GM12878 (cell line): Measurements from ENCODE around the gene DOCK1. TPM values are rescaled to one million over a fixed set of nuclear protein-coding genes. Genes with fewer than 3 reads are reported as not detected.

ENCODE experiments used
- ATAC-seq: fragments of 200-7000 bp; cut with Tn5 transposase; 3 replicates; pipeline ENCODE4 v1.9.1; 2020; ENCODE audit warnings: mild to moderate bottlenecking, moderate library complexity
- BruUV-seq: library from RNA; stranded (reverse); fragments of 400-500 nt; replicated peaks from 2 replicates; lab custom pipeline; 2021; lab: Mats Ljungman, UMichigan
- CTCF ChIA-PET: fragments of 300-600 bp; sonication (Branson Sonifier 250); formaldehyde crosslinking; extraction: SDS; loops from one replicate; lab custom pipeline; 2021; ENCODE audit warnings: inconsistent platforms; lab: Yijun Ruan, JAX
- POLR2A ChIA-PET: fragments of 350-600 bp; formaldehyde crosslinking; extraction: SDS; loops from one replicate; lab custom pipeline; 2021; ENCODE audit warnings: inconsistent platforms; lab: Charles Lee
- RAD21 ChIA-PET: fragments of 300-600 bp; sonication (Branson Sonifier 250); formaldehyde crosslinking; loops from one replicate; lab custom pipeline; 2023; ENCODE audit warnings: antibody characterized with exemption; ENCODE audit not compliant: unreplicated experiment; lab: Charles Lee
- SMC1A ChIA-PET: fragments of 300-600 bp; sonication (Branson Sonifier 250); formaldehyde crosslinking; loops from one replicate; lab custom pipeline; 2023; ENCODE audit not compliant: unreplicated experiment, uncharacterized antibody; lab: Charles Lee
- DNase-seq: peaks from one replicate; pipeline ENCODE4 v3.0.0-alpha.2; 2011; ENCODE audit warnings: low read depth, low spot score
- FAIRE-seq: peaks from 3 replicates; lab custom pipeline; 2011; peaks lifted over from hg19 to GRCh38; lab: Jason Lieb, UNC
- H2AFZ ChIP-seq: 2 replicates; pipeline ENCODE4 v1.6.0; 2011; ENCODE audit warnings: low read depth, low read length, control low read depth; ENCODE audit not compliant: control insufficient read depth
- H3K27ac ChIP-seq: 2 replicates; pipeline ENCODE4 v1.5.1; 2011; ENCODE audit warnings: control low read depth; ENCODE audit not compliant: control insufficient read depth, insufficient read depth
- H3K27me3 ChIP-seq, 2 experiments: replicated peaks in 1 of 2; 2 replicates each; pipeline versions ENCODE4 v1.6.0 to v1.6.1; 2011; ENCODE audit warnings: low read length in 1 of 2; ENCODE audit not compliant: control insufficient read depth in 2 of 2, insufficient read depth in 2 of 2
- H3K36me3 ChIP-seq, 2 experiments: 2 replicates each; pipeline ENCODE4 v1.5.1; 2011; ENCODE audit warnings: low read length in 1 of 2; ENCODE audit not compliant: control insufficient read depth in 2 of 2, insufficient read depth in 2 of 2
- H3K4me1 ChIP-seq: 2 replicates; pipeline ENCODE4 v1.6.1; 2011; ENCODE audit warnings: mild to moderate bottlenecking, low read length, moderate library complexity, mixed read lengths; ENCODE audit not compliant: control insufficient read depth, insufficient read depth
- H3K4me2 ChIP-seq: 2 replicates; pipeline ENCODE4 v1.6.0; 2011; ENCODE audit warnings: control low read depth; ENCODE audit not compliant: control insufficient read depth, insufficient read depth
- H3K4me3 ChIP-seq: fragments of 200-600 bp; sonication (generic); 2 replicates; pipeline ENCODE4 v1.5.1; 2016
- H3K79me2 ChIP-seq: 2 replicates; pipeline ENCODE4 v1.6.0; 2011; ENCODE audit warnings: low read length; ENCODE audit not compliant: control insufficient read depth, insufficient read depth
- H3K9ac ChIP-seq: 2 replicates; pipeline ENCODE4 v1.8.0; 2011; ENCODE audit warnings: low read length, control low read depth, mixed read lengths; ENCODE audit not compliant: control insufficient read depth, insufficient read depth
- H3K9me3 ChIP-seq: replicated peaks from 3 replicates; pipeline ENCODE4 v1.5.1; 2011; ENCODE audit warnings: mild to moderate bottlenecking, low read length; ENCODE audit not compliant: control insufficient read depth, insufficient read depth
- H4K20me1 ChIP-seq: 2 replicates; pipeline ENCODE4 v1.6.0; 2011; ENCODE audit not compliant: control insufficient read depth, insufficient read depth
- CBFB ChIP-seq: IDR thresholded peaks from 2 replicates; pipeline ENCODE4 v1.6.1; 2016; ENCODE audit warnings: antibody characterized with exemption, low read depth
- EZH2 ChIP-seq: IDR thresholded peaks from 2 replicates; pipeline ENCODE4 v1.6.1; 2012; ENCODE audit warnings: low read depth, mild to moderate bottlenecking, control low read depth, inconsistent platforms, low read length, borderline replicate concordance; ENCODE audit not compliant: control insufficient read depth
- JUNB ChIP-seq: IDR thresholded peaks from 2 replicates; pipeline ENCODE4 v1.6.1; 2016; ENCODE audit warnings: antibody characterized with exemption, mild to moderate bottlenecking
- NFYB ChIP-seq: IDR thresholded peaks from 2 replicates; pipeline ENCODE4 v1.6.1; 2011; ENCODE audit warnings: low read depth, mild to moderate bottlenecking, low read length, improper control_type of control experiment, moderate library complexity; ENCODE audit not compliant: insufficient read depth
- NKRF ChIP-seq: fragments of 450-650 bp; conservative IDR thresholded peaks from 2 replicates; pipeline ENCODE4 v1.6.1; 2017; ENCODE audit warnings: mild to moderate bottlenecking, moderate library complexity
- NR2F1 ChIP-seq: fragments of 450-650 bp; conservative IDR thresholded peaks from 2 replicates; pipeline ENCODE4 v1.6.1; 2017; ENCODE audit warnings: mild to moderate bottlenecking
- PAX5 ChIP-seq: IDR thresholded peaks from 2 replicates; pipeline ENCODE4 v1.6.1; 2011; ENCODE audit warnings: low read depth, low read length, borderline replicate concordance
- POLR2AphosphoS2 ChIP-seq: IDR thresholded peaks from 2 replicates; pipeline ENCODE4 v1.6.1; 2011; ENCODE audit warnings: low read depth, mild to moderate bottlenecking, low read length, improper control_type of control experiment, moderate library complexity
- RBBP5 ChIP-seq: fragments of 200-600 bp; sonication (generic); conservative IDR thresholded peaks from 2 replicates; pipeline ENCODE4 v1.6.1; 2016
- RELA ChIP-seq: fragments of 450-650 bp; IDR thresholded peaks from 2 replicates; pipeline ENCODE4 v1.8.0; 2014; ENCODE audit warnings: borderline replicate concordance; ENCODE audit not compliant: partially characterized antibody
- TCF12 ChIP-seq: IDR thresholded peaks from 2 replicates; pipeline ENCODE4 v1.6.1; 2011; ENCODE audit warnings: low read depth, mild to moderate bottlenecking, low read length
- ZBED1 ChIP-seq: IDR thresholded peaks from 2 replicates; pipeline ENCODE4 v1.6.1; 2016; ENCODE audit warnings: borderline replicate concordance
- ZNF274 ChIP-seq: IDR thresholded peaks from one replicate; pipeline ENCODE4 v1.8.0; 2011; ENCODE audit not compliant: insufficient read length, insufficient read depth
- ZNF622 ChIP-seq: fragments of 450-650 bp; IDR thresholded peaks from 2 replicates; pipeline ENCODE4 v1.6.1; 2017; ENCODE audit warnings: mild to moderate bottlenecking, inconsistent platforms
- WGBS: methylation state at CpG from one replicate; pipeline ENCODE4 v1.1.6; 2016; ENCODE audit warnings: low lambda C conversion rate; ENCODE audit not compliant: insufficient replicate concordance, insufficient coverage; ENCODE audit errors: missing lambda C conversion rate; 5-methylcytosine and 5-hydroxymethylcytosine counted together
- in situ Hi-C: fragments of 300-500 bp; cut with MboI; formaldehyde crosslinking; loops from 9 replicates; pipeline ENCODE4 v1.14.3; 2018; ENCODE audit warnings: mixed read lengths
- intact Hi-C: fragments of 100-400 bp; cut with micrococcal nuclease; formaldehyde crosslinking; loops from one replicate; pipeline ENCODE4 v1.14.2; 2022; ENCODE audit not compliant: unreplicated experiment
- polyA plus RNA-seq, 11 experiments: library from polyadenylated mRNA; depleted of rRNA in 4 of 11; unstranded in 6 of 11; stranded (reverse) in 5 of 11; fragments of >200 nt; fragmentation: Nextera tagmentation in 4 of 11; fragmentation: Illumina TruSeq in 1 of 11; extraction: Ambion mirVana in 4 of 11; extraction: Trizol in 1 of 11; gene quantifications; 1 replicate in 1 of 11; 2 replicates in 10 of 11; pipeline versions ENCODE4 v1.2.1 to v1.2.3, GENCODE V29; 2011 to 2016; ENCODE audit warnings: inconsistent platforms in 2 of 11, missing spikeins in 2 of 11, low read depth in 1 of 11
- total RNA-seq, 4 experiments: library from RNA; depleted of rRNA in 3 of 4; stranded (reverse); fragments of >200 nt in 3 of 4; fragmentation: Illumina TruSeq in 1 of 4; extraction: Trizol in 1 of 4; gene quantifications; 2 replicates each; pipeline versions ENCODE4 v1.2.1 to v1.2.3, GENCODE V29; 2013 to 2021
- TF ChIP-seq, protein P1 (sequence below): IDR thresholded peaks from 2 replicates; pipeline ENCODE4 v1.6.1; 2011; ENCODE audit warnings: borderline replicate concordance, low read depth, mild to moderate bottlenecking, moderate library complexity, mixed read lengths, low read length; ENCODE audit not compliant: insufficient read depth; ENCODE audit errors: extremely low read length
- TF ChIP-seq, protein P2 (sequence below): fragments of 450-650 bp; IDR thresholded peaks from 2 replicates; pipeline ENCODE4 v1.6.1; 2018; ENCODE audit warnings: mild to moderate bottlenecking, low read depth, moderate library complexity; ENCODE audit not compliant: partially characterized antibody
- TF ChIP-seq, protein P3 (sequence below): IDR thresholded peaks from 2 replicates; pipeline ENCODE4 v1.6.1; 2011; ENCODE audit warnings: borderline replicate concordance, low read depth, mild to moderate bottlenecking, moderate library complexity, low read length; ENCODE audit not compliant: insufficient read depth, poor library complexity, severe bottlenecking

Gene DOCK1
- total and polyA plus RNA-seq, 10 of the 15 experiments (the other 5 are each of a cell fraction or from before 2014, with no cell fraction given): 0.05 to 0.18 TPM; not detected in 8

GRCh38 chr10:127331696-127332095 is 426.5 kb downstream of the DOCK1 start:
- Histone ChIP-seq H3K79me2 (no peaks in the 10 kb centered on the region), H3K27ac (no peak overlapping the region), H3K36me3 (no peaks in the 10 kb centered on the region), H3K9me3 (no peaks in the 10 kb centered on the region), H4K20me1 (no peaks in the 10 kb centered on the region)
- ChIA-PET CTCF (no interaction called here), RAD21 (no interaction called here), SMC1A (no interaction called here)
- FAIRE-seq (no peak), ATAC-seq (no peak)
- 23% methylated on average over 6 of the region's 6 CpGs for WGBS
- intact Hi-C loops: no loop called here
- TF ChIP-seq, protein P1, sequence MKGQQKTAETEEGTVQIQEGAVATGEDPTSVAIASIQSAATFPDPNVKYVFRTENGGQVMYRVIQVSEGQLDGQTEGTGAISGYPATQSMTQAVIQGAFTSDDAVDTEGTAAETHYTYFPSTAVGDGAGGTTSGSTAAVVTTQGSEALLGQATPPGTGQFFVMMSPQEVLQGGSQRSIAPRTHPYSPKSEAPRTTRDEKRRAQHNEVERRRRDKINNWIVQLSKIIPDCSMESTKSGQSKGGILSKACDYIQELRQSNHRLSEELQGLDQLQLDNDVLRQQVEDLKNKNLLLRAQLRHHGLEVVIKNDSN: no peak
- TF ChIP-seq EZH2 (no peak), NKRF (no peak), JUNB (no peak), ZNF622 (no peak), RBBP5 (no peak), RELA (no peak), CBFB (no peak), POLR2AphosphoS2 (no peak), TCF12 (no peak), NR2F1 (no peak), PAX5 (no peak), NFYB (no peak), ZNF274 (no peak), ZBED1 (no peak)
- TF ChIP-seq, protein P2, sequence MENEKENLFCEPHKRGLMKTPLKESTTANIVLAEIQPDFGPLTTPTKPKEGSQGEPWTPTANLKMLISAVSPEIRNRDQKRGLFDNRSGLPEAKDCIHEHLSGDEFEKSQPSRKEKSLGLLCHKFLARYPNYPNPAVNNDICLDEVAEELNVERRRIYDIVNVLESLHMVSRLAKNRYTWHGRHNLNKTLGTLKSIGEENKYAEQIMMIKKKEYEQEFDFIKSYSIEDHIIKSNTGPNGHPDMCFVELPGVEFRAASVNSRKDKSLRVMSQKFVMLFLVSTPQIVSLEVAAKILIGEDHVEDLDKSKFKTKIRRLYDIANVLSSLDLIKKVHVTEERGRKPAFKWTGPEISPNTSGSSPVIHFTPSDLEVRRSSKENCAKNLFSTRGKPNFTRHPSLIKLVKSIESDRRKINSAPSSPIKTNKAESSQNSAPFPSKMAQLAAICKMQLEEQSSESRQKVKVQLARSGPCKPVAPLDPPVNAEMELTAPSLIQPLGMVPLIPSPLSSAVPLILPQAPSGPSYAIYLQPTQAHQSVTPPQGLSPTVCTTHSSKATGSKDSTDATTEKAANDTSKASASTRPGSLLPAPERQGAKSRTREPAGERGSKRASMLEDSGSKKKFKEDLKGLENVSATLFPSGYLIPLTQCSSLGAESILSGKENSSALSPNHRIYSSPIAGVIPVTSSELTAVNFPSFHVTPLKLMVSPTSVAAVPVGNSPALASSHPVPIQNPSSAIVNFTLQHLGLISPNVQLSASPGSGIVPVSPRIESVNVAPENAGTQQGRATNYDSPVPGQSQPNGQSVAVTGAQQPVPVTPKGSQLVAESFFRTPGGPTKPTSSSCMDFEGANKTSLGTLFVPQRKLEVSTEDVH: no peak
- TF ChIP-seq, protein P3, sequence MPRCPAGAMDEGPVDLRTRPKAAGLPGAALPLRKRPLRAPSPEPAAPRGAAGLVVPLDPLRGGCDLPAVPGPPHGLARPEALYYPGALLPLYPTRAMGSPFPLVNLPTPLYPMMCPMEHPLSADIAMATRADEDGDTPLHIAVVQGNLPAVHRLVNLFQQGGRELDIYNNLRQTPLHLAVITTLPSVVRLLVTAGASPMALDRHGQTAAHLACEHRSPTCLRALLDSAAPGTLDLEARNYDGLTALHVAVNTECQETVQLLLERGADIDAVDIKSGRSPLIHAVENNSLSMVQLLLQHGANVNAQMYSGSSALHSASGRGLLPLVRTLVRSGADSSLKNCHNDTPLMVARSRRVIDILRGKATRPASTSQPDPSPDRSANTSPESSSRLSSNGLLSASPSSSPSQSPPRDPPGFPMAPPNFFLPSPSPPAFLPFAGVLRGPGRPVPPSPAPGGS: no peak
- TF ChIP-seq, all 136 proteins: peak for 0
- Histone ChIP-seq H2AFZ (no peak overlapping the region), H3K27me3 (no peaks in the 10 kb centered on the region), H3K4me2 (no peak overlapping the region), H3K4me1 (no peaks in the 10 kb centered on the region), H3K4me3 (no peak overlapping the region), H3K9ac (no peak overlapping the region)
- no peak for DNase-seq
- in situ Hi-C loops: no loop called here
- no TSS peak for BruUV-seq
- POLR2A ChIA-PET: no interaction called here
